SK-N-MC (cell line): ENCODE measurements around the gene GDF11.

ENCODE experiments used
- EZH2 ChIP-seq: fragments of 200-600 bp; sonication (generic); IDR thresholded peaks from one replicate; pipeline ENCODE4 v1.6.1; 2017; ENCODE audit warnings: antibody characterized with exemption
- POLR2AphosphoS5 ChIP-seq: IDR thresholded peaks from 2 replicates; pipeline ENCODE4 v1.6.1; 2012; ENCODE audit warnings: mild to moderate bottlenecking, low read depth, low read length, borderline replicate concordance

- TF ChIP-seq POLR2AphosphoS5 (no peak), EZH2 (no peak)
These were observed 19.3 kb upstream of the GDF11 start for GRCh38 chr12:55723516-55724225.
